ENCODE measurements around the gene HDHD2.
"Not testable (repeated sequence)": the region's sequence is repeated elsewhere in the genome, so short reads cannot be mapped to it uniquely, and the experiment has no call there.

HDHD2 gene, protein sequence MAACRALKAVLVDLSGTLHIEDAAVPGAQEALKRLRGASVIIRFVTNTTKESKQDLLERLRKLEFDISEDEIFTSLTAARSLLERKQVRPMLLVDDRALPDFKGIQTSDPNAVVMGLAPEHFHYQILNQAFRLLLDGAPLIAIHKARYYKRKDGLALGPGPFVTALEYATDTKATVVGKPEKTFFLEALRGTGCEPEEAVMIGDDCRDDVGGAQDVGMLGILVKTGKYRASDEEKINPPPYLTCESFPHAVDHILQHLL

DNA sequence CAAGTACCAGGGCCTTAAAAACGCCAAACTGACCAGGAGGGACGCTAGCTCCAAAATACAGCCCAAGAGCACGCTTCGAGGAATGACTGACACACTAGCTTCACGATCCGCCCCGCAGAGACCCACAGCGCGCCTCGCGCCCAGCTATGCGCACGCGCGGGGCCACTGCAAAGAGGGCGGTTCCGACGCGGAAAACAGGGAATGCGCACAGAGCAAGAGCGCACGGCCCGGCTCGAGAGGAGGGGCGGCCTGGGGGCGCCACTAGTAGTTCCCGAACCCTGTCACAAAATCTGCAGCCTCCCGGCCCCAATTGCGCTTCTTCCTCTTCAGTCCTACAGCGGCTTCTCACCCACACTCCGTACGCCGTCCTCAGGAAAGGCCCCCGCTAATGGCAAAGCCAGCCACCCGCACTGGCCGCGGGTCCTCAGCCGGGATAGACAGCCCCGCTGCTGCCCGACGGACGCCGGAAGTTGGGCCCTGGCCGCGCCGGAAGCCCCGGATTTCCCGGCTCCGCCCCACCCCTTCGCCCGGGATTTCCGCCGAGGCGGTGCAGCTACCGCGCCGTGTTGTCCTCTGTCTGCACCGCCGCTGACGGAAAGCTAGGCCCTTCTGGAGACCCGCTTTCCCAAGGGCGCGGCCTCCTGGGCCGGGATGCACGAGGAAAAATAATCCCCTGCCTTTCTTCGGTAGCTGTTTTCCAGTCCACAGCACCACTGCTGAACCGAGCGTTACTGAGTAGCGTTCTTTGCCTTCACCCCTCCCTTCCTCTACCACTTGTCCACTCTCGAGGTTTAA, at the start of gene HDHD2:
Gene HDHD2, minus strand, starts transcription at position 472 of the 795 bp plus-strand sequence. CDS start 14,061 bp downstream, outside the sequence.
- peak; percentile 59 for DNase-seq (ENCODE audit: low read depth)

DNA sequence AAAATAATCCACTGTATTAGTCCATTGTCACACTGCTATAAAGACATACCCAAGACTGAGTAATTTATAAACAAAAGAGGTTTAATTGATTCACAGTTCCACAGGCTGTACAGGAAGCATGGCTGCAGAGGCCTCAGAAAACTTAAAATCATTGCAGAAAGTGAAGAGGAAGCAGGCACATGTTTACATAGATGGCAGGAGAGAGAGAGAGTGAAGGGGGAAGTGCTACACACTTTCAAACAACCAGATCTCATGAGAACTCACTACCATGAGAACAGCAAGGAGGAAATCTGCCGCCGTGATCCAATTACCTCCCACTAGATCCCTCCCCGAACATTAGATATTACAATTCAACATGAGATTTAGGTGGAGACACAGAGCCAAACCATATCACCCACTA, 45.7 kb upstream of the HDHD2 start:
- DNase-seq (ENCODE audit: low read depth): not testable (repeated sequence)

DNA sequence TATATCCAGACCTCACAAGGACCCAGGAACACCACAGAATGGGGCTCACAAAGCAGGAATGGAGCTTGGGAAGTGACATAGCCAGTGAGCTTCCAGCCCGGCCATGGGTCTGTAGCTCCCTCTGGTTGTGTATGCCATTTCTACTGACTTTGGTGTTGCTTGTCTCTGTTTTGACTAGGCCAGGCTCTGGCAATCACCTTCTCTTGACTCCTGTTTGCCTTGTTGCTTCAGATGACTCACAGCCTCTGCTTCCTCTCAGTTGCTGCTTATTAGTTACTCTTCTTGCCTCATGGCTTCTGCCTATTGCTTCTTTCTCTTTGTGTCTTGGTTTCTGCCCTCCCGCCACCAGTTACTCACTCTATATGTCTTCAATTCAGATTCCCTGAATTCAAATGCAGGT, 41.7 kb upstream of the HDHD2 start:
- DNase-seq (ENCODE audit: low read depth): no peak

DNA sequence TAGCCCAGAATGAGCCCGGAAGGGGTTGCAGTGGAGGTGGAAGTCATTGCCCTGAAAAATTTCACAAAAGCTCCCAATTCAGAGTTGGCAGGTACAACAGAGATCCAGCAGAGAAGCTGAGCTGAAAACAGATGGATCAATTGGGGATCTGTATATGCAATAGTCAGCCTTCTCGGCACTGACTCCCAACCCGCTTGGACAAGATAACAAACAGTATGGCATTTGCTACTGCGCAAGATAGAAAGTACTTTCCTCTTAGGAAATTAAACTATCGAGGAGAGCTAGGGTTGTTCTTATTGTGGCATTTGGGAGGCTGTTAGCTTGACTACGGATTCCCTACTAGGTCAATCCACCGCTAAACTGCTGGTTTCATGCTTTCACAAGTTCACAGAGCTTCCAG, 37.4 kb upstream of the HDHD2 start:
- DNase-seq (ENCODE audit: low read depth): no peak

DNA sequence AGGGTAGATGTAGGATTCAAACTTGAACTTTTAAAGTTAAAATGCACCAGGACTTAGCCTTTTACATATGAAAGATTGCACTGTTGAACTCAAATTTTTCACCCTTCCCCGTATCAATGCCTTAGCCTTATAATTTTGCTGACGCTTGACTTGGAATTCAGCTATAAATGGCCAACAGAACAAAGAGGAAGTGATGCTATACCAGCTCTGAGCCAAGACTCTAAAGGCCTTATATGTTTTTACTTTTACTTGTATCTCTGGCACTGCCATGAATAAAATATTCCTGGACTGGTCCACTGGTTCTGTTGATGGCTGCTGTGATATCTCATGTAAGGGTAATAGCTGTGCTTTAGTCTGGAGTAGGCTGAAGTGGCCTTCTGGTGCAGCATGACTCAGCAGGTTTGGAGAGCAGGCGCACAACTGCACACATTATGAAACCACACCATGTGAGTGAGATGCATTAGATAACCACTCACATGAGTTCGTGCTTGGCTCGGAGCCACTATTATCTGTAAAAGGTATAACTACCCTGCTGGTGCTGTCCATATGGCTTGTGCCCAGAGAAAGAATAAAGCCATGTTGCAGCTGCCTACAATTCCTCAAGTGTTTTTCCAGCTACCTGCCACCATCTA, 34.2 kb upstream of the HDHD2 start:
- DNase-seq (ENCODE audit: low read depth): no peak

DNA sequence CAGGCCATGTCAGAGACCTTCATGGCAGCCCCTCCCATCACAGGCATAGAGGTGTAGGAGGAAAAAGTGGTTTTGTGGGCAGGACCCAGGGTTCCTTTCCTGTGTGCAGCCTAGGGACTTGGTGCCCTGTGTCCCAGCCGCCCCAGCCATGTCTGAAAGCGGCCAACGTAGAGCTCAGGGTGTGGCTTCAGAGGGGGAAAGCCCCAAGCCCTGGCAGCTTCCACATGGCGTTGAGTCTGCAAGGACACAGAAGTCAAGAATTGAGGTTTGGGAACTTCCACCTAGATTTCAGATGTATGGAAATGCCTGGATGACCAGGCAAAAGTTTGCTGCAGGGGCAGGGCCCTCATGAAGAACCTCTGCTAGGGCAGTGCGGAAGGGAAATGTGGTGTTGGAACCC, 31.9 kb upstream of the HDHD2 start:
- not testable (repeated sequence) for DNase-seq (ENCODE audit: low read depth)

DNA sequence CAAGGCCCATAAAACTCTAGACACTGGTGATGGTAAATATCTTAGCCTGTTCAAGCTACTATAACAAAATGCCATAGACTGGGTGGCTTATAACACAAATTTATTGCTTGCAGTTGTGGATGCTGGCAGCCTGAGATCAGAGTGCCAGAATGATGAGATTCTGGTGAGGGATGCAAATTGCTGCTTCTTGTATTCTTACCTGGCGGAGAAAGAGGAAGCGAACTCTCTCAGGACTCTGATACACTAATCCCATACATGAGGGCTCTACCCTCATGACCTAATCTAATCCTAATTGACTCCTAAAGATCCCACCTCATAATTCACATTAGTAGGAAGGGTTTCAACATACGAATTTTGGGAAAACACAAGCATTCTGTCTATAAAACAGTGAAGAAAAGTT, 30.5 kb upstream of the HDHD2 start:
- no peak for DNase-seq (ENCODE audit: low read depth)

DNA sequence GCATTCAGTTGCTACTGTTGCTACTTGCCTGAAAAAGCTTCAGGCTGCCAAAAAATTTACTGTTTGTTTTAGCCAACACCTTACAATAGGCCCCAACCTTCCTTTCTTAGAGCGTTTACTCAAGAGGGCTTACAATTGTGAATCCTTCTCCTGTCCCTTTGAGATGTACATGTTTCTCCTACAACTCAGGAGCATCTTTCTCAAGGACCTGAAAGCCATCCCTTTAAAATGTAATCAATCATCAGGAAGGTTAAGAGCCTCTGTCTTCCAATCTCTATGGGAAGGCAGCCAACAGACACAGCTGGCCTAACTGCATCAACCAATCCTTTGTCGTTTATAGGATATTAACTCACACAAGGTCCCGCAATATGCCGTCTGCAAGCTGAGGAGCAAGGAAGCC, 29.2 kb upstream of the HDHD2 start:
- no peak for DNase-seq (ENCODE audit: low read depth)

DNA sequence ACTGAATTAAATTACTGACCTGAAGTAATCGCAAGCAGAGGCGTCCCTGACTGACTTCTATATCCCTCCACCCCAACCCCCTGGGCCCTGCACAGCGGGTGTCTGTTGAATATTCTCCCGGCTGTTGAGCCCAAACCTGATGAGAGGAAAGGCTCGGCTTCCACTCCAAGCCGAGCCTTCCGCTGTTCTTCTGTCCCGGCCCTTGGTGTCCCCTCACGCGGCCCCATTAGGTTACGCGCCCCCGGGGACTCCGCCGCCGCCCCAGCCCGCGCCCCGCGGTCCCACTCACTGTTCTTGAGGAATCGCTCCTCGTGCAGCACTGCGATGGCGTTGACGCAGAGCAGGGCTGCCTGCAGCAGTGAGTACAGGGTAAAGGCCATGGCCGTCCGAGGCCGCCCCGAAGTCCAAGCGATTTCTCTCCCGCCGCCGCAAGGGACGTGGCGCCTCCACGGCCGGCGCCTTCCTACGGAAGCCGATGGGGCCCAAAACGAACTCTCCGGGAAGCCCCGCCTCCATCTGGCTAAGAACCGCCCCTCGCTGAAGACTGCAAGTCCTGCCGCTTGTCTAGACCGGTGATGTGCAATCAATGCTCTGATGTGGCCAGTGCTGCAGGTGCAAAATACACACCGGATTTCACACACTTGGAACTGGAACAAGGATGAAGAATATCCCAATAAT, 25.7 kb upstream of the HDHD2 start, which contains the start of gene IER3IP1:
Gene IER3IP1, minus strand, starts transcription at position 467 of the 678 bp plus-strand sequence. Its CDS starts 87 bp downstream, at position 380.
- DNase-seq (ENCODE audit: low read depth): peak; percentile 84

DNA sequence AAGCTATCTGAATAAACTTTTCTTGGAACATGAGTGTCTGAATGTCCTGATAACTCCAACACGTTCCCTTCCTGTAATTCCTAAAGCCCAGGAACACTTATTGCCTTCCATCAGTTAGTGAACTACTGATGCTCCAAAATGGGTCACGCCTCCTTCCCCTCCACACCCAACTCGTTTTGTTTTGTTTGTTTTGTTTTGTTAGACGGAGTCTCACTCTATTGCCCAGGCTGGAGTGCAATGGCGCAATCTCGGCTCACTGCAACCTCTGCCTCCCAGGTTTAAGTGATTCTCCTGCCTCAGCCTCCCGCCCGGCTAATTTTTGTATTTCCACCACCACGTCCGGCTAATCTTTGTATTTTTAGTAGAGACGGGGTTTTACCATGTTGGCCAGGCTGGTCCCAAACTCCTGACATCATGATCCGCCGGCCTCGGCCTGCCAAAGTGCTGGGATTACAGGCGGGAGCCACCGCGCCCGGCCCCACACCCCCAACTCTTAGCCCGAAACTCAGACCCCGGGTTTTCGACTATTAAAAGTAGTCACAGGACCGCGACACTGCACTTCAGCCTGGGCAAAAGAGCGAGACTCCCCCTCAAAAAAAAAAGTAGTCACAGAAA, 25.1 kb upstream of the HDHD2 start:
- no peak for DNase-seq (ENCODE audit: low read depth)

DNA sequence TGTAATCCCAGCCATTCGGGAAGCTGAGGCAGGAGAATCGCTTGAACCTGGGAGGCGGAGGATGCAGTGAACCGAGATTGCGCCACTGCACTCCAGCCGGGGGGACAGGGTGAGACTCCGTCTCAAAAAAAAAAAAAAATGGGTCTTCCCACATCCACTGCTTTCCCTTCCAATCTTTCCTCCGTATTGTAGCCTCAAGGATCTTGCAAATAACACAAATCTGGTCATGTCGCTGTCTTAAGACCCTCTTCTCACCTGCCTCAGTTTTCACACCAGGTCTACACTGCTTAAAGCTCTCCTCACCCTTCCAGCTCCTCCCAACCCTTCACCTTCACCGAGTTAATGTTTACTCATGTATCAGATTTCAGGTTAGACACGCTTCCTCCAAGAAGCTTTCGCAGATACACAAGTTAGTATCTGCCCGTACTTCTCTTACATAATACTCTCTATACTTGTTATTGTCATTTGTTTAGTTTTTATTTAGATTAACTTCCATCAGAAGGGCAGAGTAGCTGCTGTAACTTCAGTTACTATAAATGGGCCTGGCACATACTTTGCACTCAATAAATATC, 24.3 kb upstream of the HDHD2 start:
- no peak for DNase-seq (ENCODE audit: low read depth)

DNA sequence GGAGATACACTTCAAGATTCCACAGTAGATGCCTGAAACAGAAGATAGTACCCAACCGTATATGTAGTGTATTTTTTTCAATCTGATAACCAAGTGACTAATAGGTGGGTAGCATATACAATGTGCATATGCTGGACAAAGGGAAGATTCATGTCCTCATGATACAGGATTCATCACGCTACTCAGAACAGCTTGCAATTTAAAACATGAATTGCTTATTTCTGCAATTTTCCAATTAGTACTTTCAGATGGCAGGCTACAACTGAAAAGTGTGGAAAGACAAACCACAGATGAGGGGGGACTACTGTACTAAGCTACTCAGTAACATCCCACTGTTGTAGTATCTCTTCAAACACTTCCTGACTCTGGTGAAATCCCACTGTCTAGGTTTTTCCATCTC, 22.2 kb upstream of the HDHD2 start:
- DNase-seq (ENCODE audit: low read depth): no peak

DNA sequence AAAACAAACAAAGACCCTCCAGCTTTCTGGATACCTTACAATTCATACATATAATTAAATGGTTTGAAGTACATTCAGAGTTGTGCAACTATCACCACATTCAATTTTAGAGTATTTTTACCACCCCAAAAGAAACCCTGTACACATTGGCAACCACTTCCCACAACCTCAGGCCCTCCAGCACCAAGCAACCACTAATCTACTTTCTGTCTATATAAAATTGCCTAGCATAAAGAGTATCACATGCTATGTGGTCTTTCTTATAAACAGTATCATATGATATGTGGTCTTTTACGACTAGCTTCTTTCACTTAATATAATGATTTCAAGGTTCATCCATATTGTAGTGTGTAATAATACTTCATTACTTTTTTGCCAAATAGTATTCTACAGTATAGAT, 18.6 kb upstream of the HDHD2 start:
- DNase-seq (ENCODE audit: low read depth): no peak

DNA sequence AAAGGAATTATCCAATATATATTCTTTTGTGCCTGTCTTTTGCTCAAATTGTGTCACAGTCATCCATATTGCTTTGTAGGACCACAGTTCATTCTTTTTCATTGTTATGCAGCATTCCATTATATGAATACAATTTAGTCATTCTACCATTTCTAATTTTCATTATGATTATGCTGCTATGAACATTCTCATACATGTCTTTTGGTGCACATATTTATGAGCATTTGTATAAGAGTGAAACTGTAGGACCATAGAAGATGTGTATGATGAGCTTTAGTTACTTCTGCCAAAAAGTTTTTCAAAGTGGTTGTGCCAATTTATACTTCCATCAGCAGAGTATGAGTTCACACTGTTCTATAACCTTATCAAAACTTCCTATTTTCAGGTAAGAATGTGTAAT, 18.2 kb upstream of the HDHD2 start:
- no peak for DNase-seq (ENCODE audit: low read depth)

DNA sequence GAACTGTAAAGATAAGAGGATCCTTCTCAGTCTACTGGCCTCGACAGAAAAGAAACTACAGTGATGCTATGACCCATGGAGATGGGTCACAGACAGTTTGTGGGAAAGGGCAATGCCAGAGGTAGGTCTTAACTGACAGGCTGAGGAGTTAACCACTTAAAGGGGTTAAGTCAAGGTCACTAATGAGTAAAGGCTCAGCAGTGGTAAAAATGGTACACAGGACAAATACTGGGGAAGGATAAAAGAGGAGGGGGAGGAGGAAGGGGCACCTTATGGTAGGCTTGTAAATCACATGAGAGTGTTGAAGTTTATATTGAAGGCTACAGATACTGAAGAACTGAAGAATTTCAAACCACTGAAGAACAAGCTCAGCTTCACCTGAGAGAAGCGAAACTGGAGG, 16.0 kb upstream of the HDHD2 start:
- DNase-seq (ENCODE audit: low read depth): no peak

DNA sequence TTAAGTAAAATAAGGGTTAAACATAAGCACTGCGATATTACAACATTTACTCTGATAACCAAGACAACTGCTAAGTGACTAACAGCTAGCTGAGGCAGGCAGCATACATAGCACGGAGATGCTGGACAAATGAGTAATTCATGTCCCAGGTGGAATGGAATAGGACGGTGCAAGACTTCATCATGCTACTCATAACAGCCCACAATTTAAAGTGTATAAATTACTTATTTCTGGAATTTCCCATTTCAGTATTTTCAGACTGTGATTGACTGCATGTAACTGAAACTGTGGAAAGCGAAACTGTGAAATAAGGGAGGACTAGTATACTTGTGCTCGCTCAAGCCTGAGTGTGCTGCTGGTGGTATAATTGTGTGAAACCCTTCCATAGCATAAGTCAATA, 12.9 kb upstream of the HDHD2 start:
- DNase-seq (ENCODE audit: low read depth): no peak

DNA sequence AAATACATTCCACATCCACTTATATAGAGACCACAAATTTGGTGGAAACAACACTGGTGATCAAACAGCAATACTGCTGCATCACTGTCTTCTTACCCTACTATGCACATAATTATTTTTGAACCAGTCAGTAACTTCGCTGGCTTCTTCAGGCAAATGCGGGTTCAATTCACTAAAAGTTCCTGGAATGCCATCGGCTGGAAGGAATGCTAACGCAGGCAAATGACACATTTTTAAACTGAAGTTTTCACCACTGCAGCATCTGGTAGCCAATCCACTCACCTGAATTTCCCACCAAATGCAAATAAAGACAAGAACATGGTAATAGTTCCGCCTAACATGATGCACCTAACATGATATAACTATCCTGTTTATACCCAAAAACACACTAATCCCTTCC, 10.0 kb upstream of the HDHD2 start:
- DNase-seq (ENCODE audit: low read depth): no peak

DNA sequence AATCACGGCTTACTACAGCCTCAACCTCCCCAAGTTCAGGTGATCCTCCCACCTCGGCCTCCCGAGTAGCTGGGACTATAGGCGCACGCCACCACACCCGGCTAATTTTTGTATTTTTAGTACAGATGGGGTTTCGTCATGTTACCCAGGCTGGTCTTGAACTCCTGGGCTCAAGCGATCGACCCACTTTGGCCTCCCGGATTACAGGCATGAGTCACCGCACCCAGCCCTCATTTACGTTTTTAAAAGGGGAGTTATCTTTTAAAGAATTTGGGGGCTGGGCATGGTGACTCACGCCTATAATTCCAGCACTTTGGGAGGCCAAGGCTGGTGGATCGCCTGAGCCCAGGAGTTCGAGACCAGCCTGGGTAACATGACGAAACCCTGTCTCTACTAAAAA, 8.1 kb upstream of the HDHD2 start:
- not testable (repeated sequence) for DNase-seq (ENCODE audit: low read depth)

DNA sequence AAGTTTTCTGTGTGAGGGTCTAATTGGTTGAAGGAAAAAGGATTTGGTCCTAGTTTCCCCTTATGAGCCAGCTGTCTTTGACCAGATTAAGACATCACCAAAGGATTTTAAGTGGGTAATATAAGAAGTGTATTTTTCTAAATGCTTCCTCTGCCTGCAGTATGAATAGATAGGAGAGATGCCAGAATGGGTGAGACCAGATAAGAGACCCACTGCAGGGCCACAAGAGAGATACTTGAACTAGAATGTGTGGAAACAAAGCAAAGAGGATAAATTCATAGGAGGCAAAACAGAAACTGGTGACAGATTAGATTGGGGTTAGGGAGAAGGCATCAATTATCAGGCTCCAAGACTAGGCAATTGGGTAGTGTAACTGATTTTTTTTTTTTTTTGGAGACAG, 1.1 kb upstream of the HDHD2 start:
- DNase-seq (ENCODE audit: low read depth): no peak

DNA sequence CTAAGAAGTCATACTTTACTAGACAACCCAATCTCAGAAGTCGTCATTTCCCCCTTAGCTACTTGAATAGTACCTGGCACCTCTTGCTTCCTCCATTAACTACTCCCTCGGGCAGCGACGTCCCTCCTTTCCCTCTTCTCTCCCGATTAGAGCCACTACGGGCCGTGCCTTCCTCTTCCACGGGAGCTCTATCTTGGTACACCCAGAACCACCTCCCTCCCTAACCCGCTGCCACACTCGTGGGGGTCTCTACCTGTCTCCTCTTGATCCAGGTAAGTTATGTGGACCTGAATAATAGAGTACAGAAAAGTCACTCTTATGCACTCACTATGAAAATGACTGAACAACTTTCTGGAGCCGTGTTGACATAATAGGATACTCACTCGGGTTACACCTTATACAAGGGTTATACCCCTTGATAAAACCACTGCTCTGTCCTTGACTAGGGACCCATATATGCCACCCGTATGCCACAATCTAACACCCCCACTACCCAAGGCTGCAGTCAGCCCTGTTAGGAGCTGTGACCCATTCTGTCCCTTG, 595 bp upstream of the HDHD2 start:
- DNase-seq (ENCODE audit: low read depth): peak; percentile 0

DNA sequence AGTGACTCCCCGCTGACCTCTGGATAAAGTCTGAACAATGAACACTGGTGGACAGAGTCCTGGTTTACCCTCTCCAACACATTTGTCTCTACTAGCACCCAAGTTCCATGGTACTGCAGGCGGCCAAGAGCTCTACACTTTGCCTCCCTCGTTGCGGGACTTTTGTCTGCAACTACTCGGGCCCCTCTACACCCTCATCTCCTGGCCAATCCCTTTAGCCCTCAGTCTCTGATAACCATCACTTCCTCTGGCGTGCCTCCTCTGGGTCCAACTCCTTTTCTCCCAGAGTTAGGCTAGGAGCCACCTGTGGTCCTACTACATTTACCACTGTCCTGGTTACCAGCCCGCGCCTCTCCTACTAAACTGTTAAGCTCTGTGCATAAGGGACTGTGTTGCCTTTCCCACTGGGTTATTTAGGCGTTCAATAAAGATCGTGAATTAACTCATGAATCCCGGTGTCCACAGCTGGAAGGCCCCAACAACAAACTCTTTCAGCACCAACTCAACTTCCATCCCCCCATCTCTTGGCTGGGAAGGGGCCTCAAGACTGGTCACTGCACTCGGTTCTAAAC, 757 bp downstream of the HDHD2 start:
- no peak for DNase-seq (ENCODE audit: low read depth)
